Measurements from ENCODE around the gene TGFBR3.

Gene TGFBR3

GRCh38 chr1:91763252-91763651, 122.7 kb downstream of the TGFBR3 start (continued):
- no peak for TF ChIP-seq ZNF518A (tag by site-specific recombination; conservative IDR thresholded peaks at IDR 0.05; ENCODE audit: low read depth)
- TF ChIP-seq GLI4 (tag by site-specific recombination; IDR thresholded peaks at IDR 0.05) = no peak
- TF ChIP-seq ZNF19 (tag by site-specific recombination; IDR thresholded peaks at IDR 0.05; ENCODE audit: low read depth) = no peak
- TF ChIP-seq ZNF560 (tag by site-specific recombination; IDR thresholded peaks at IDR 0.05; ENCODE audit: borderline replicate concordance) = no peak
- no peak for TF ChIP-seq ZNF132 (tag by site-specific recombination; IDR thresholded peaks at IDR 0.05; ENCODE audit: borderline replicate concordance)
- no peak for TF ChIP-seq ZNF362 (tag by site-specific recombination; IDR thresholded peaks at IDR 0.05)
- TF ChIP-seq ZNF18 (tag by site-specific recombination; IDR thresholded peaks at IDR 0.05) = 0 out of 2 replicates have a peak, but pooled peaks have one; percentile 27
- TF ChIP-seq ZNF548 (tag by site-specific recombination; IDR thresholded peaks at IDR 0.05) = no peak
- no peak for TF ChIP-seq ZFP41 (tag by site-specific recombination; IDR thresholded peaks at IDR 0.05; ENCODE audit: borderline replicate concordance)
- TF ChIP-seq ZIC2 (tag by site-specific recombination; IDR thresholded peaks at IDR 0.05) = peak; percentile 68
- no peak for TF ChIP-seq ZNF398 (tag by site-specific recombination; IDR thresholded peaks at IDR 0.05)
- TF ChIP-seq ZNF404 (tag by site-specific recombination; IDR thresholded peaks at IDR 0.05) = no peak
- TF ChIP-seq ZNF175 (tag by site-specific recombination; IDR thresholded peaks at IDR 0.05) = no peak
- peak; percentile 50 for TF ChIP-seq ZEB2 (tag by site-specific recombination; IDR thresholded peaks at IDR 0.05)
- TF ChIP-seq ZNF654 (tag by site-specific recombination; IDR thresholded peaks at IDR 0.05; ENCODE audit: low read depth) = no peak
- no peak for TF ChIP-seq EGR2 (tag by site-specific recombination; IDR thresholded peaks at IDR 0.05; ENCODE audit: low read depth)
- TF ChIP-seq SP3 (tag by site-specific recombination; IDR thresholded peaks at IDR 0.05) = no peak
- TF ChIP-seq ZNF140 (tag by site-specific recombination; IDR thresholded peaks at IDR 0.05) = no peak
- no peak for TF ChIP-seq ZNF114 (tag by site-specific recombination; IDR thresholded peaks at IDR 0.05)
- TF ChIP-seq ZNF571 (tag by site-specific recombination; IDR thresholded peaks at IDR 0.05) = no peak
- TF ChIP-seq ZNF157 (tag by site-specific recombination; IDR thresholded peaks at IDR 0.05) = no peak
- TF ChIP-seq ZNF623 (tag by site-specific recombination; IDR thresholded peaks at IDR 0.05) = no peak
- TF ChIP-seq ZNF660 (tag by site-specific recombination; IDR thresholded peaks at IDR 0.05) = 0 out of 2 replicates have a peak, but pooled peaks have one; percentile 35
- no peak for TF ChIP-seq KLF10 (tag by site-specific recombination; IDR thresholded peaks at IDR 0.05)
- no peak for TF ChIP-seq ZNF585B (tag by site-specific recombination; IDR thresholded peaks at IDR 0.05)
- peak; percentile 40; the same call in 1 of the 2 replicates for TF ChIP-seq ZNF341 (tag by site-specific recombination; IDR thresholded peaks at IDR 0.05; ENCODE audit: low read depth)
- TF ChIP-seq PRDM1 (tag by site-specific recombination; IDR thresholded peaks at IDR 0.05) = no peak
